Erythroblast (primary cell): Measurements from ENCODE around the gene ERMARD.

Source experiments
- GATA1 ChIP-seq: IDR thresholded peaks from 2 replicates; pipeline ENCODE4 v1.6.1; 2011; ENCODE audit warnings: low read depth, mild to moderate bottlenecking, control low read depth, low read length, moderate library complexity
- POLR2A ChIP-seq: IDR thresholded peaks from 2 replicates; pipeline ENCODE4 v1.6.1; 2011; ENCODE audit warnings: mild to moderate bottlenecking, low read length

DNA sequence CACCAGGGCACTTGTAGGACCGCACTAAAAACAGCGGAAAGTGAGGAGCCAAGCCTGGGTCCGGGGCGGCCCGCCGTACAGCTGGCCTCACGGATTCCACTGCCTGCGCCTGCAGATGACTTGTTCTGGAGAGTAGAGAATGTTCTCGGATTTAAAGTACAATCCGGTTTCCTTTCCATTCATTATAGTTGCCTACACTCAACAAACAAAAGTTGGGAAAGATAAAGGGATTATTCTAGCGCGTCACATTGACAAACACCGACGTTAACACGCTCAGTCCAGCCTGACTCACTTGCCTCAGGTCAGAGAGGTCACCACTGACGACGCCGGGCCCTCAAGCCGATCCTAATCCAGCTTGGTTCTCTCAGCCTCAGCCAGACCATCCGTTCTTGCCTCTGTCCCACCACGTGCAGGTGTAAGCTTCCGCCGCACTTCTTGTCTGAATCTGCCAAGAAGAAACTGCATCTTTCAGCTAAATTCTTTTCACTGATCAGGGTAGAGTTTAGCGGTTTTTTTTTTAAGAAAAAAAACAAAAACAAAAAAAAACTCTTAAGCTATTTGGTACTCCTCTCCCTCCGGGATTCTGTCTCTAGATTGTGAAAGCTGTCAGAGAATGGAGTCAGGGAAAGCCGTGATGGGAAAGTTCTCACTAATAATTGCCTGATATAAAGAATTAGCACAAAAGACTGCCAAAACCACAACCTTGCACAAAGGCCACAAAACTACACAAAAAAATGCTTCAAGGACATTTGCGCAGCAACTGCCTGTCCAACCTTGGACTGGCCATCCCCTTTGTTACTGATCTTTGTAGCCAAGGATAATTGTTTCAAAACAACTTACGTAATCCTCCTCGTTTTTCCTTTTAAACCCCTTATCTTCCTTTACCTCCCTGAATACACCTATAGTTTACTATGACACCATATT is 26.0 kb upstream of the ERMARD start:
- TF ChIP-seq POLR2A = no peak
- TF ChIP-seq GATA1 = no peak
